GM12878 (cell line): ENCODE measurements around the gene PPP4C.

Experiments
- IRF3 ChIP-seq: fragments of 450-650 bp; IDR thresholded peaks from 2 replicates; pipeline ENCODE4 v1.6.1; 2014; ENCODE audit warnings: mild to moderate bottlenecking
- JUND ChIP-seq: IDR thresholded peaks from 2 replicates; pipeline ENCODE4 v1.6.1; 2012; ENCODE audit warnings: low read depth, mild to moderate bottlenecking, low read length, improper control_type of control experiment, moderate library complexity
- NRF1 ChIP-seq: conservative IDR thresholded peaks from 2 replicates; pipeline ENCODE4 v1.6.1; 2011; ENCODE audit warnings: mild to moderate bottlenecking, low read depth, low read length, improper control_type of control experiment
- POU2F2 ChIP-seq: IDR thresholded peaks from 3 replicates; pipeline ENCODE4 v1.6.1; 2011; ENCODE audit warnings: low read depth, mild to moderate bottlenecking, low read length, borderline replicate concordance
- RAD21 ChIP-seq: IDR thresholded peaks from 2 replicates; pipeline ENCODE4 v1.6.1; 2011; ENCODE audit warnings: mild to moderate bottlenecking, low read depth, low read length, moderate library complexity; ENCODE audit not compliant: insufficient read depth
- REST ChIP-seq: IDR thresholded peaks from 2 replicates; pipeline ENCODE4 v1.6.1; 2012; ENCODE audit warnings: mild to moderate bottlenecking, low read depth, low read length
- SMC3 ChIP-seq: IDR thresholded peaks from 2 replicates; pipeline ENCODE4 v1.6.1; 2011; ENCODE audit warnings: low read length, improper control_type of control experiment, borderline replicate concordance
- TCF7 ChIP-seq: IDR thresholded peaks from 2 replicates; pipeline ENCODE4 v1.6.1; 2014; ENCODE audit warnings: antibody characterized with exemption, borderline replicate concordance
- YBX1 ChIP-seq: fragments of 450-650 bp; IDR thresholded peaks from 2 replicates; pipeline ENCODE4 v1.6.1; 2016; ENCODE audit warnings: antibody characterized with exemption
- TF ChIP-seq, protein P1 (sequence below), 3 experiments: IDR thresholded peaks in 2 of 3; conservative IDR thresholded peaks in 1 of 3; 2 replicates each; pipeline ENCODE4 v1.5.1; 2011; ENCODE audit warnings: low read depth in 3 of 3, low read length in 3 of 3, mild to moderate bottlenecking in 3 of 3, control low read depth in 2 of 3, moderate library complexity in 2 of 3, inconsistent platforms in 1 of 3, mixed read lengths in 1 of 3; ENCODE audit not compliant: control insufficient read depth in 2 of 3, insufficient read depth in 1 of 3; ENCODE audit errors: extremely low read depth in 1 of 3

GRCh38 chr16:30096105-30096861 lies 20.5 kb downstream of the PPP4C start, which contains the start of gene YPEL3:
- TF ChIP-seq REST (no peak), JUND (no peak), RAD21 (no peak), POU2F2 (peak; percentile 90; the same call in 2 of the 3 replicates), TCF7 (no peak), YBX1 (no peak), IRF3 (no peak), SMC3 (no peak), NRF1 (no peak)
- TF ChIP-seq, protein P1, sequence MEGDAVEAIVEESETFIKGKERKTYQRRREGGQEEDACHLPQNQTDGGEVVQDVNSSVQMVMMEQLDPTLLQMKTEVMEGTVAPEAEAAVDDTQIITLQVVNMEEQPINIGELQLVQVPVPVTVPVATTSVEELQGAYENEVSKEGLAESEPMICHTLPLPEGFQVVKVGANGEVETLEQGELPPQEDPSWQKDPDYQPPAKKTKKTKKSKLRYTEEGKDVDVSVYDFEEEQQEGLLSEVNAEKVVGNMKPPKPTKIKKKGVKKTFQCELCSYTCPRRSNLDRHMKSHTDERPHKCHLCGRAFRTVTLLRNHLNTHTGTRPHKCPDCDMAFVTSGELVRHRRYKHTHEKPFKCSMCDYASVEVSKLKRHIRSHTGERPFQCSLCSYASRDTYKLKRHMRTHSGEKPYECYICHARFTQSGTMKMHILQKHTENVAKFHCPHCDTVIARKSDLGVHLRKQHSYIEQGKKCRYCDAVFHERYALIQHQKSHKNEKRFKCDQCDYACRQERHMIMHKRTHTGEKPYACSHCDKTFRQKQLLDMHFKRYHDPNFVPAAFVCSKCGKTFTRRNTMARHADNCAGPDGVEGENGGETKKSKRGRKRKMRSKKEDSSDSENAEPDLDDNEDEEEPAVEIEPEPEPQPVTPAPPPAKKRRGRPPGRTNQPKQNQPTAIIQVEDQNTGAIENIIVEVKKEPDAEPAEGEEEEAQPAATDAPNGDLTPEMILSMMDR (IDR thresholded peaks at IDR 0.05 in 2 of 3, conservative IDR thresholded peaks at IDR 0.05 in 1 of 3; ENCODE audit: control insufficient read depth in 2 of 3, extremely low read depth in 1 of 3, insufficient read depth in 1 of 3, low read depth in 3 of 3, low read length in 3 of 3), result no peak
